WTC11 (cell line): ENCODE results near the gene IGSF9B. TPM values are rescaled to one million over a fixed set of nuclear protein-coding genes. Genes with fewer than 3 reads are reported as not detected.

Experiments used
- ATAC-seq: fragments of 200-7000 bp; cut with Tn5 transposase; 2 replicates; pipeline ENCODE4 v1.10.0; 2021; ENCODE audit warnings: mild to moderate bottlenecking, moderate library complexity
- CTCF ChIA-PET: fragments of 300-600 bp; sonication (Branson Sonifier 250); formaldehyde crosslinking; loops from one replicate; lab custom pipeline; 2021; ENCODE audit warnings: antibody characterized with exemption; lab: Charles Lee
- POLR2A ChIA-PET: fragments of 350-600 bp; sonication (Branson Sonifier 250); formaldehyde crosslinking; loops from one replicate; lab custom pipeline; 2021; ENCODE audit warnings: antibody characterized with exemption; lab: Charles Lee
- DNase-seq: peaks from one replicate; pipeline ENCODE4 v3.0.0; 2021; ENCODE audit warnings: low spot score
- H3K27ac Mint-ChIP-seq: 2 replicates; pipeline ENCODE4 v1.8.0; 2021; ENCODE audit warnings: mixed read lengths
- H3K27me3 Mint-ChIP-seq: 2 replicates; pipeline ENCODE4 v1.8.0; 2021; ENCODE audit warnings: low read depth, mild to moderate bottlenecking, moderate library complexity, mixed read lengths
- H3K36me3 Mint-ChIP-seq: 2 replicates; pipeline ENCODE4 v1.8.0; 2021; ENCODE audit warnings: mixed read lengths
- H3K4me1 Mint-ChIP-seq: 2 replicates; pipeline ENCODE4 v1.8.0; 2022; ENCODE audit warnings: mixed read lengths
- H3K4me3 Mint-ChIP-seq: 2 replicates; pipeline ENCODE4 v1.8.0; 2021; ENCODE audit warnings: mild to moderate bottlenecking, moderate library complexity, mixed read lengths
- H3K9me3 Mint-ChIP-seq: 2 replicates; pipeline ENCODE4 v1.8.0; 2021; ENCODE audit warnings: mixed read lengths
- GABPB1 ChIP-seq: sonication (generic); formaldehyde crosslinking; IDR thresholded peaks from 2 replicates; pipeline ENCODE4 v1.8.1; 2023; ENCODE audit warnings: mild to moderate bottlenecking, missing genetic modification reagents
- GRHL2 ChIP-seq: fragments of 250-450 bp; sonication (Bioruptor Pico); IDR thresholded peaks from 2 replicates; pipeline ENCODE4 v1.8.0; 2022; ENCODE audit warnings: mild to moderate bottlenecking, moderate library complexity; ENCODE audit not compliant: insufficient replicate concordance, severe bottlenecking
- IRF2 ChIP-seq: sonication (generic); formaldehyde crosslinking; IDR thresholded peaks from 2 replicates; pipeline ENCODE4 v1.8.0; 2022; ENCODE audit warnings: low read depth, missing genetic modification reagents, borderline replicate concordance
- NFE2L1 ChIP-seq: sonication (generic); formaldehyde crosslinking; IDR thresholded peaks from 2 replicates; pipeline ENCODE4 v1.8.1; 2023; ENCODE audit warnings: missing genetic modification reagents
- SMAD3 ChIP-seq: sonication (generic); formaldehyde crosslinking; IDR thresholded peaks from 2 replicates; pipeline ENCODE4 v1.8.0; 2022; ENCODE audit warnings: missing genetic modification reagents, mild to moderate bottlenecking, borderline replicate concordance
- ZNF317 ChIP-seq: sonication (generic); formaldehyde crosslinking; IDR thresholded peaks from 2 replicates; pipeline ENCODE4 v1.8.1; 2023; ENCODE audit warnings: low read depth, mild to moderate bottlenecking, moderate library complexity, missing genetic modification reagents, borderline replicate concordance
- ZNF423 ChIP-seq: fragments of 250-450 bp; sonication (Bioruptor Pico); IDR thresholded peaks from 2 replicates; pipeline ENCODE4 v2.1.2; 2022; ENCODE audit warnings: mild to moderate bottlenecking, moderate library complexity
- ZNF512 ChIP-seq: sonication (generic); formaldehyde crosslinking; IDR thresholded peaks from 2 replicates; pipeline ENCODE4 v1.8.1; 2022; ENCODE audit warnings: missing genetic modification reagents, borderline replicate concordance
- total RNA-seq: library from RNA; stranded (reverse); gene quantifications from 3 replicates; pipeline ENCODE4 v1.2.3, GENCODE V29; 2021
- TF ChIP-seq, protein P1 (sequence below): sonication (generic); formaldehyde crosslinking; IDR thresholded peaks from 2 replicates; pipeline ENCODE4 v1.8.0; 2022; ENCODE audit warnings: missing genetic modification reagents
- TF ChIP-seq, protein P2 (sequence below): fragments of 250-450 bp; sonication (Bioruptor Pico); IDR thresholded peaks from 2 replicates; pipeline ENCODE4 v2.1.2; 2022; ENCODE audit warnings: mild to moderate bottlenecking, moderate library complexity
- TF ChIP-seq, protein P3 (sequence below): sonication (generic); formaldehyde crosslinking; conservative IDR thresholded peaks from 2 replicates; pipeline ENCODE4 v1.8.1; 2023; ENCODE audit warnings: mild to moderate bottlenecking, low read depth, missing genetic modification reagents, moderate library complexity
- TF ChIP-seq, protein P4 (sequence below): fragments of 250-450 bp; sonication (Bioruptor Pico); IDR thresholded peaks from 2 replicates; pipeline ENCODE4 v1.9.0; 2021; ENCODE audit warnings: mild to moderate bottlenecking, borderline replicate concordance
- TF ChIP-seq, protein P5 (sequence below): sonication (generic); formaldehyde crosslinking; IDR thresholded peaks from 2 replicates; pipeline ENCODE4 v1.8.1; 2023; ENCODE audit warnings: mild to moderate bottlenecking, moderate library complexity, missing genetic modification reagents

Gene IGSF9B
- total RNA-seq, 1 experiment from 2014 or later = 52.7 TPM

DNA sequence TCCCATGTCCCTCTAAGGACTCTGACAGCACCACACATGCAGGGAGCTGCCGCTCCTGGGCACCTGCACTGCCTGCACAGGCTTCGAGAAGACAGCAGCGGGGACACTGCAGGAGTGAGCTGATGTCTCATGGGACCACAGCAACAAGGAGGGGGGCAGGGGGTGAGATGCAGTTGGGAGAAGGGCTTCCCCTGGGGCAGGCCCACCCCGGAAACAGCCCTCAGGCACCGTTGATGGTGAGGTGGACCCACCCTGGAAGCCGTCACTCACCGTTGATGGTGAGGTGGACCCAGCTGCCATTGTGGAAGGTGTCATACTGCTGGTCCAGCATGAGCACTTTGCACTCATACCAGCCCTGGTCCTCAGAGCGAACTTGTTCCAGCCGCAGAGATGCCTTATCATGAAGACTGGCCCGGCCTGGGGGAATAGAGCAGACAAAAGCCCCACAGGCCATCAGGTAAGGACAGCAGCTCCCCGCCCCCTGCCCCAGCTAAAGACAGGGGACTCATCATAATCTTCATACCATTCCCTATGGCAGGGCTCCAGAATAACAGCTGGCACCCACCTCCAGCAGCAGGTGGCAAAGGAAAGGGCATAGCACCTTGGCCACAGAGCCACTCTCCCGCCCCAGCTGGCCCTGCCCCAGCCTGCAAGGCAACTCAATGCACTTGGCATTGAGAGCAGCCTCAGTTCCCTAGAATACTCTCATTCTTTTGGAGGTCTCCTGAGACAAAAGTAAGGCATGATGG, 12.6 kb downstream of the IGSF9B start:
- Mint-ChIP-seq H3K9me3 (peaks cover 13% of the 10 kb centered on the region), H3K4me1 (peaks cover 29% of the 10 kb centered on the region), H3K27me3 (no peaks in the 10 kb centered on the region)
- CTCF ChIA-PET = interaction anchor here (0.7 to 1.8 kb wide), 3 partner anchors 17 to 107 kb away, joined by 3 to 9 read pairs (median 5); no protein-coding TSS in a partner anchor
- DNase-seq = no peak
- TF ChIP-seq, protein P1, sequence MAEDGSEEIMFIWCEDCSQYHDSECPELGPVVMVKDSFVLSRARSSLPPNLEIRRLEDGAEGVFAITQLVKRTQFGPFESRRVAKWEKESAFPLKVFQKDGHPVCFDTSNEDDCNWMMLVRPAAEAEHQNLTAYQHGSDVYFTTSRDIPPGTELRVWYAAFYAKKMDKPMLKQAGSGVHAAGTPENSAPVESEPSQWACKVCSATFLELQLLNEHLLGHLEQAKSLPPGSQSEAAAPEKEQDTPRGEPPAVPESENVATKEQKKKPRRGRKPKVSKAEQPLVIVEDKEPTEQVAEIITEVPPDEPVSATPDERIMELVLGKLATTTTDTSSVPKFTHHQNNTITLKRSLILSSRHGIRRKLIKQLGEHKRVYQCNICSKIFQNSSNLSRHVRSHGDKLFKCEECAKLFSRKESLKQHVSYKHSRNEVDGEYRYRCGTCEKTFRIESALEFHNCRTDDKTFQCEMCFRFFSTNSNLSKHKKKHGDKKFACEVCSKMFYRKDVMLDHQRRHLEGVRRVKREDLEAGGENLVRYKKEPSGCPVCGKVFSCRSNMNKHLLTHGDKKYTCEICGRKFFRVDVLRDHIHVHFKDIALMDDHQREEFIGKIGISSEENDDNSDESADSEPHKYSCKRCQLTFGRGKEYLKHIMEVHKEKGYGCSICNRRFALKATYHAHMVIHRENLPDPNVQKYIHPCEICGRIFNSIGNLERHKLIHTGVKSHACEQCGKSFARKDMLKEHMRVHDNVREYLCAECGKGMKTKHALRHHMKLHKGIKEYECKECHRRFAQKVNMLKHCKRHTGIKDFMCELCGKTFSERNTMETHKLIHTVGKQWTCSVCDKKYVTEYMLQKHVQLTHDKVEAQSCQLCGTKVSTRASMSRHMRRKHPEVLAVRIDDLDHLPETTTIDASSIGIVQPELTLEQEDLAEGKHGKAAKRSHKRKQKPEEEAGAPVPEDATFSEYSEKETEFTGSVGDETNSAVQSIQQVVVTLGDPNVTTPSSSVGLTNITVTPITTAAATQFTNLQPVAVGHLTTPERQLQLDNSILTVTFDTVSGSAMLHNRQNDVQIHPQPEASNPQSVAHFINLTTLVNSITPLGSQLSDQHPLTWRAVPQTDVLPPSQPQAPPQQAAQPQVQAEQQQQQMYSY (CRISPR knock-in tag) = no peak
- TF ChIP-seq, protein P2, sequence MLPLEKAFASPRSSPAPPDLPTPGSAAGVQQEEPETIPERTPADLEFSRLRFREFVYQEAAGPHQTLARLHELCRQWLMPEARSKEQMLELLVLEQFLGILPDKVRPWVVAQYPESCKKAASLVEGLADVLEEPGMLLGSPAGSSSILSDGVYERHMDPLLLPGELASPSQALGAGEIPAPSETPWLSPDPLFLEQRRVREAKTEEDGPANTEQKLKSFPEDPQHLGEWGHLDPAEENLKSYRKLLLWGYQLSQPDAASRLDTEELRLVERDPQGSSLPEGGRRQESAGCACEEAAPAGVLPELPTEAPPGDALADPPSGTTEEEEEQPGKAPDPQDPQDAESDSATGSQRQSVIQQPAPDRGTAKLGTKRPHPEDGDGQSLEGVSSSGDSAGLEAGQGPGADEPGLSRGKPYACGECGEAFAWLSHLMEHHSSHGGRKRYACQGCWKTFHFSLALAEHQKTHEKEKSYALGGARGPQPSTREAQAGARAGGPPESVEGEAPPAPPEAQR (CRISPR knock-in tag) = no peak
- TF ChIP-seq ZNF317 = no peak
- TF ChIP-seq, protein P3, sequence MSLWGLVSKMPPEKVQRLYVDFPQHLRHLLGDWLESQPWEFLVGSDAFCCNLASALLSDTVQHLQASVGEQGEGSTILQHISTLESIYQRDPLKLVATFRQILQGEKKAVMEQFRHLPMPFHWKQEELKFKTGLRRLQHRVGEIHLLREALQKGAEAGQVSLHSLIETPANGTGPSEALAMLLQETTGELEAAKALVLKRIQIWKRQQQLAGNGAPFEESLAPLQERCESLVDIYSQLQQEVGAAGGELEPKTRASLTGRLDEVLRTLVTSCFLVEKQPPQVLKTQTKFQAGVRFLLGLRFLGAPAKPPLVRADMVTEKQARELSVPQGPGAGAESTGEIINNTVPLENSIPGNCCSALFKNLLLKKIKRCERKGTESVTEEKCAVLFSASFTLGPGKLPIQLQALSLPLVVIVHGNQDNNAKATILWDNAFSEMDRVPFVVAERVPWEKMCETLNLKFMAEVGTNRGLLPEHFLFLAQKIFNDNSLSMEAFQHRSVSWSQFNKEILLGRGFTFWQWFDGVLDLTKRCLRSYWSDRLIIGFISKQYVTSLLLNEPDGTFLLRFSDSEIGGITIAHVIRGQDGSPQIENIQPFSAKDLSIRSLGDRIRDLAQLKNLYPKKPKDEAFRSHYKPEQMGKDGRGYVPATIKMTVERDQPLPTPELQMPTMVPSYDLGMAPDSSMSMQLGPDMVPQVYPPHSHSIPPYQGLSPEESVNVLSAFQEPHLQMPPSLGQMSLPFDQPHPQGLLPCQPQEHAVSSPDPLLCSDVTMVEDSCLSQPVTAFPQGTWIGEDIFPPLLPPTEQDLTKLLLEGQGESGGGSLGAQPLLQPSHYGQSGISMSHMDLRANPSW (CRISPR knock-in tag) = no peak
- no peak for TF ChIP-seq SMAD3 (CRISPR knock-in tag)
- no peak for TF ChIP-seq ZNF512 (CRISPR knock-in tag)
- no peak for TF ChIP-seq ZNF423
- no peak for TF ChIP-seq GABPB1 (CRISPR knock-in tag)
- no peak for TF ChIP-seq GRHL2 (CRISPR knock-in tag)
- TF ChIP-seq IRF2 (CRISPR knock-in tag) = no peak
- TF ChIP-seq, protein P4, sequence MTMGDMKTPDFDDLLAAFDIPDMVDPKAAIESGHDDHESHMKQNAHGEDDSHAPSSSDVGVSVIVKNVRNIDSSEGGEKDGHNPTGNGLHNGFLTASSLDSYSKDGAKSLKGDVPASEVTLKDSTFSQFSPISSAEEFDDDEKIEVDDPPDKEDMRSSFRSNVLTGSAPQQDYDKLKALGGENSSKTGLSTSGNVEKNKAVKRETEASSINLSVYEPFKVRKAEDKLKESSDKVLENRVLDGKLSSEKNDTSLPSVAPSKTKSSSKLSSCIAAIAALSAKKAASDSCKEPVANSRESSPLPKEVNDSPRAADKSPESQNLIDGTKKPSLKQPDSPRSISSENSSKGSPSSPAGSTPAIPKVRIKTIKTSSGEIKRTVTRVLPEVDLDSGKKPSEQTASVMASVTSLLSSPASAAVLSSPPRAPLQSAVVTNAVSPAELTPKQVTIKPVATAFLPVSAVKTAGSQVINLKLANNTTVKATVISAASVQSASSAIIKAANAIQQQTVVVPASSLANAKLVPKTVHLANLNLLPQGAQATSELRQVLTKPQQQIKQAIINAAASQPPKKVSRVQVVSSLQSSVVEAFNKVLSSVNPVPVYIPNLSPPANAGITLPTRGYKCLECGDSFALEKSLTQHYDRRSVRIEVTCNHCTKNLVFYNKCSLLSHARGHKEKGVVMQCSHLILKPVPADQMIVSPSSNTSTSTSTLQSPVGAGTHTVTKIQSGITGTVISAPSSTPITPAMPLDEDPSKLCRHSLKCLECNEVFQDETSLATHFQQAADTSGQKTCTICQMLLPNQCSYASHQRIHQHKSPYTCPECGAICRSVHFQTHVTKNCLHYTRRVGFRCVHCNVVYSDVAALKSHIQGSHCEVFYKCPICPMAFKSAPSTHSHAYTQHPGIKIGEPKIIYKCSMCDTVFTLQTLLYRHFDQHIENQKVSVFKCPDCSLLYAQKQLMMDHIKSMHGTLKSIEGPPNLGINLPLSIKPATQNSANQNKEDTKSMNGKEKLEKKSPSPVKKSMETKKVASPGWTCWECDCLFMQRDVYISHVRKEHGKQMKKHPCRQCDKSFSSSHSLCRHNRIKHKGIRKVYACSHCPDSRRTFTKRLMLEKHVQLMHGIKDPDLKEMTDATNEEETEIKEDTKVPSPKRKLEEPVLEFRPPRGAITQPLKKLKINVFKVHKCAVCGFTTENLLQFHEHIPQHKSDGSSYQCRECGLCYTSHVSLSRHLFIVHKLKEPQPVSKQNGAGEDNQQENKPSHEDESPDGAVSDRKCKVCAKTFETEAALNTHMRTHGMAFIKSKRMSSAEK (CRISPR knock-in tag) = no peak
- TF ChIP-seq, protein P5, sequence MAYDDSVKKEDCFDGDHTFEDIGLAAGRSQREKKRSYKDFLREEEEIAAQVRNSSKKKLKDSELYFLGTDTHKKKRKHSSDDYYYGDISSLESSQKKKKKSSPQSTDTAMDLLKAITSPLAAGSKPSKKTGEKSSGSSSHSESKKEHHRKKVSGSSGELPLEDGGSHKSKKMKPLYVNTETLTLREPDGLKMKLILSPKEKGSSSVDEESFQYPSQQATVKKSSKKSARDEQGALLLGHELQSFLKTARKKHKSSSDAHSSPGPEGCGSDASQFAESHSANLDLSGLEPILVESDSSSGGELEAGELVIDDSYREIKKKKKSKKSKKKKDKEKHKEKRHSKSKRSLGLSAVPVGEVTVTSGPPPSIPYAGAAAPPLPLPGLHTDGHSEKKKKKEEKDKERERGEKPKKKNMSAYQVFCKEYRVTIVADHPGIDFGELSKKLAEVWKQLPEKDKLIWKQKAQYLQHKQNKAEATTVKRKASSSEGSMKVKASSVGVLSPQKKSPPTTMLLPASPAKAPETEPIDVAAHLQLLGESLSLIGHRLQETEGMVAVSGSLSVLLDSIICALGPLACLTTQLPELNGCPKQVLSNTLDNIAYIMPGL (CRISPR knock-in tag) = no peak
- no peak for TF ChIP-seq NFE2L1 (CRISPR knock-in tag)
- TF ChIP-seq, all 79 proteins: peak for 0
- Mint-ChIP-seq H3K4me3 (no peak overlapping the region), H3K27ac (no peak overlapping the region), H3K36me3 (peaks cover 50% of the 10 kb centered on the region)
- POLR2A ChIA-PET = no interaction called here
- ATAC-seq = no peak
